Measurements from ENCODE around the gene SLC15A5.

Gene SLC15A5

GRCh38 chr12:16148938-16149337, 128.5 kb downstream of the SLC15A5 start:
- TF ChIP-seq, protein P1, sequence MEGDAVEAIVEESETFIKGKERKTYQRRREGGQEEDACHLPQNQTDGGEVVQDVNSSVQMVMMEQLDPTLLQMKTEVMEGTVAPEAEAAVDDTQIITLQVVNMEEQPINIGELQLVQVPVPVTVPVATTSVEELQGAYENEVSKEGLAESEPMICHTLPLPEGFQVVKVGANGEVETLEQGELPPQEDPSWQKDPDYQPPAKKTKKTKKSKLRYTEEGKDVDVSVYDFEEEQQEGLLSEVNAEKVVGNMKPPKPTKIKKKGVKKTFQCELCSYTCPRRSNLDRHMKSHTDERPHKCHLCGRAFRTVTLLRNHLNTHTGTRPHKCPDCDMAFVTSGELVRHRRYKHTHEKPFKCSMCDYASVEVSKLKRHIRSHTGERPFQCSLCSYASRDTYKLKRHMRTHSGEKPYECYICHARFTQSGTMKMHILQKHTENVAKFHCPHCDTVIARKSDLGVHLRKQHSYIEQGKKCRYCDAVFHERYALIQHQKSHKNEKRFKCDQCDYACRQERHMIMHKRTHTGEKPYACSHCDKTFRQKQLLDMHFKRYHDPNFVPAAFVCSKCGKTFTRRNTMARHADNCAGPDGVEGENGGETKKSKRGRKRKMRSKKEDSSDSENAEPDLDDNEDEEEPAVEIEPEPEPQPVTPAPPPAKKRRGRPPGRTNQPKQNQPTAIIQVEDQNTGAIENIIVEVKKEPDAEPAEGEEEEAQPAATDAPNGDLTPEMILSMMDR (IDR thresholded peaks at IDR 0.05; ENCODE audit: low read depth, low read length) = no peak
- DNase-seq = no peak
- no peaks in the 10 kb centered on the region for H3K9me3 ChIP-seq
- H3K27me3 ChIP-seq = no peaks in the 10 kb centered on the region; the same call in 1 of the 2 replicates
- H3K4me3 ChIP-seq (ENCODE audit: low read depth, low read length) = no peak overlapping the region
- no peaks in the 10 kb centered on the region for H3K4me1 ChIP-seq
- no peaks in the 10 kb centered on the region for H3K36me3 ChIP-seq
